Measurements from ENCODE around the gene ARHGEF19. TPM values are rescaled to one million over a fixed set of nuclear protein-coding genes. Genes with fewer than 3 reads are reported as not detected.

The ARHGEF19 gene
- total RNA-seq, 1 donor from 2014 or later = 15.6 TPM

GRCh38 chr1:16189003-16189402 lies 23.4 kb downstream of the ARHGEF19 start:
- peaks cover 10% of the 10 kb centered on the region for H3K4me1 ChIP-seq
- no peak overlapping the region for H3K27ac ChIP-seq
- intact Hi-C loops (cut with DNase I) = loop anchor here (5.0 kb wide), 1 partner anchor 107 kb away; no protein-coding TSS in a partner anchor
- no peaks in the 10 kb centered on the region for H3K36me3 ChIP-seq
- H3K9me3 ChIP-seq = no peaks in the 10 kb centered on the region
- DNase-seq (no peak), ATAC-seq (no peak)
- peaks cover 4% of the 10 kb centered on the region for H3K27me3 ChIP-seq (ENCODE audit: low read depth)
- H3K4me3 ChIP-seq = no peak overlapping the region
- TF ChIP-seq CTCF (IDR thresholded peaks at IDR 0.05) = no peak

DNA sequence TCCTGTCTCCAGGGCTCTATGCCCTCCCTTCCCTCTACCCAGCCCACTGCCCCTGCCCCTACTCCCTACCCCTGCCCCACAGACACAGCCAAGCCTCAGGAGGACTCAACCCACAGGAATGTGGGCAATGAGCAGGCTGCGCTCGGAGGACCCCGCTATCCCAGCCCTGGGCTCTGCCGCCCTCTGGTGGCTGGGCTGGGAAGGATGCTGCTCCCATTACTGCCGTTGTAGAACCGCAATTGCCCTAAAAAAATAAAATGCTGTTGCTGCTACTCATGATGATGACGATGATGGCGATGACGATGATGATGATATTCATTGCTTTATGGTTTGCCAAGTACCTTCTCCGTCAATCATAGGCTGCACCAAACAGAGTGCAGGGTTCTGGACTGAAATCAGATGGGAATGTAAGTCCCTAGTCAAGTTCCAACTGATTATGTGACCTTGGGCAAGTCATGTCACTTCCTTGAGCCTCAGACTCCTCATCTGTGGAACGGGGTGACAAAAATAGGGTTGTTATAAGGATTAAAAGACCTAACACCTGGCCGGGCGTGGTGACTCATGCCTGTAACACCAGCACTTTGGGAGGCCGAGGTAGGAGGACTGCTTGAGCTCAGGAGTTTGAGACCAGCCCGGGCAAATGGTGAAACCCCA lies 24.6 kb downstream of the ARHGEF19 start:
- intact Hi-C loops (cut with DNase I) = loop anchor here (5.0 kb wide), 1 partner anchor 106 kb away; no protein-coding TSS in a partner anchor
- H3K36me3 ChIP-seq = no peaks in the 10 kb centered on the region
- H3K27ac ChIP-seq = no peak overlapping the region
- H3K4me1 ChIP-seq = peaks cover 18% of the 10 kb centered on the region
- no peak overlapping the region for H3K4me3 ChIP-seq
- H3K27me3 ChIP-seq (ENCODE audit: low read depth) = peaks cover 4% of the 10 kb centered on the region
- peak; percentile 95 for TF ChIP-seq CTCF (IDR thresholded peaks at IDR 0.05)
- DNase-seq (peak; percentile 81), ATAC-seq (peak; percentile 74 to 81)
- no peaks in the 10 kb centered on the region for H3K9me3 ChIP-seq

DNA sequence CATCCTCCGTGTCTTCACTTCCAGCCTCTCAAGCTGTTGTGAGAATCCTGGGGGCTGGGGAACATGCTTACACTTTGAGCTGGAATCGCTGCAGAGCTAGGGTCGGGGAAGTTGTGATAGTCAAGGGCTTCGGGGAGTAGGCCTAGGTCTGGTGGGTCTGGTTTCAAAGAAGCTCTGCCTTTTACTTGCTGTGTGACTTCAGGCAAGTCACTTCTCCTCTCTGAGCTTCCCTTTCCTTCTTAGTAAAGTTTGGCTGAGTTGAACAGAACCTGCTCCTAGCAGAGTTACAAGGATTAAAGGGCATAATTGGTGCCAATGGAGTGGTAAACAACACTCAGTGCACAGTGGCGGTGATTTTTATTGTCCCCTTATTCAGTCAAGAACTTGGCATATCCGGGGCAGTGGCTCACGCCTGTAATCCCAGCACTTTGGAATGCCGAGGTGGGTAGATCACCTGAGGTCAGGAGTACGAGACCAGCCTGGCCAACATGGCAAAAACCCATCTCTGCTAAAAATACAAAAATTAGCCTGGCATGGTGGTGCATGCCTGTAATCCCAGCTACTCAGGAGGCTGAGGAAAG lies 25.7 kb downstream of the ARHGEF19 start:
- TF ChIP-seq CTCF (IDR thresholded peaks at IDR 0.05) = no peak
- Histone ChIP-seq H3K27me3 (ENCODE audit: low read depth) (peaks cover 4% of the 10 kb centered on the region), H3K36me3 (no peaks in the 10 kb centered on the region), H3K27ac (no peak overlapping the region), H3K4me3 (no peak overlapping the region), H3K4me1 (peaks cover 29% of the 10 kb centered on the region), H3K9me3 (no peaks in the 10 kb centered on the region)
- ATAC-seq (no peak), DNase-seq (no peak)
- intact Hi-C loops (cut with DNase I) = loop anchor here (5.0 kb wide), 1 partner anchor 104 kb away; no protein-coding TSS in a partner anchor

DNA sequence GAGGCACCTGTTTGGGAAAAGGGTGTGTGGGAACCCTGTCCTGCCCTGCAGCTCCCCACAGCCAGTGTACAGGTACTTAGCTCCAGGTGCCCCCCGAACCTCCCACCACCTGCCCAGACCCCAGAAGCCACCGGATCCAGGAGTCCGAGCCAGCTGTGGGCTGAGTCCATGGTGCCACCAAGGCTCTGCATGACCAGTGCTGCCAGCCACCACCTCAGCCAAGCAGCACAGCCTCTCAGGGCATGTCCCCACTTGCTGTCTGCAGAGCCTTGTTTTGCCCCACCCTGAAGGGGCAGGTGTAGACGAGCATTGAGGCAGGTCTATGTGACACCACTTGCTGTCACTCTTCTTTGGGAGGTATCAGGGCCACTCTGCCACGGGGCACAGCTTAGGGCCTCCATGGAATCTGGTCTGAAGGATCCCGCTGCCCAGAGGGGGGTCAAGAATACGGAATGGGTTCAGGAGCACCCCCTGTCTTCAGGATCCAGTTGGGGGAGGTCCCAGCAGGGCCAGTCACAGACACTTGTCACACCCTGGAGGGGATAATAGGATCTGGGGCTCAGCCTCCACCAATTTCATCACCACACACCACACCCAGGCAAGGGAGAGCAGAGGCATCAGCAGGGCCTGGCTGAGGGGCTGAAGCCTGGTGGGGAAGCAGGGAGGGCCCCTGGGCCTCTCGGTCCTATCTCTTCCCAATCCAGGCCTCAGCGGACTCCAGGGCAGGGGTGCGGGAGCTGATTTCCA lies 27.7 kb downstream of the ARHGEF19 start:
- DNase-seq (peak; percentile 43), ATAC-seq (no peak)
- H3K4me1 ChIP-seq = peaks cover 45% of the 10 kb centered on the region
- H3K27ac ChIP-seq = no peak overlapping the region
- H3K4me3 ChIP-seq = no peak overlapping the region
- H3K27me3 ChIP-seq (ENCODE audit: low read depth) = no peaks in the 10 kb centered on the region
- H3K36me3 ChIP-seq = no peaks in the 10 kb centered on the region
- H3K9me3 ChIP-seq = no peaks in the 10 kb centered on the region
- no peak for TF ChIP-seq CTCF (IDR thresholded peaks at IDR 0.05)
- intact Hi-C loops (cut with DNase I) = loop anchor here (5.0 kb wide), 1 partner anchor 102 kb away; no protein-coding TSS in a partner anchor

DNA sequence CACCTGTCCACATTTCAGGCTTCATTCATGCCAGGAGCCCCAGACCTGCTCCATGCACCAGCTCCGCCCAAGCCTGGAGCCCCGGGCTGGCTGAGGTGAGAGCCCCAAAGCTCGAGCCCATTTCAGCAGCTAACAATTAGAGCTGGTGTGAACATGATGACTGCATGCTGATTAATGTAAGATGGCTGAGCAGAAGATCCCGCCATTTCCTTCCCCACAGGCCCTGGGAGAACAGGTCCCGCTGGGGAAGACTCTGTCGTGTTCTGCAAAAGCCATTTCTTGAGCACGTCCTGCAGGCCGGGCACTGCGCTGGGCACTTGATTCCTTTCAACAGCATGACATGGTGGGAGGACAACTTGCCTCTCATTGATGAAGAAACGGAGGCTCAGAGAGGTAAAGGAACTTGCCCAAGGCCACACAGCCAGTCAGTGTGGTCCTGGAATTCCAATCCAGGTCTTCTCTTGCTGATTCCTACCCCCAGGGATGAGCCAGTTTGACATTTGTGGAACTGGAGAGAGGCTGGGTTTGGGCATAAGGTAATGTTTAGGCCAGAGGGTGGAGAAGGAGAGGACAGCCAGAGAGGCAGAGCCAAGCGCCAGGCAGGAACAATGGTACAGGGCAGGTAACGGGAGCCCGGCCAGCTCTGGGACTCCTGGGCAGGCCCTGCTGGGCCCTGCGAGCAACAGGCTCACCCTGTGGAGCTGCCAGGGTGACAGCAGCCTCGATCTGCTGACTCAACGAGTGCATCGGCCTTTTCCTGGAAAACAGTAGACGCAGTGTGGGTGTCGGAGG lies 28.5 kb downstream of the ARHGEF19 start:
- Histone ChIP-seq H3K9me3 (no peaks in the 10 kb centered on the region), H3K36me3 (no peaks in the 10 kb centered on the region), H3K4me1 (peaks cover 50% of the 10 kb centered on the region), H3K4me3 (no peak overlapping the region), H3K27me3 (ENCODE audit: low read depth) (no peaks in the 10 kb centered on the region), H3K27ac (no peak overlapping the region)
- DNase-seq = no peak
- TF ChIP-seq CTCF (IDR thresholded peaks at IDR 0.05) = no peak
- no peak for ATAC-seq
- intact Hi-C loops (cut with DNase I) = no loop called here

All from lower lobe of right lung (tissue), 2 donors.